A549 (cell line): ENCODE data around the gene DSCAM. TPM values are rescaled to one million over a fixed set of nuclear protein-coding genes. Genes with fewer than 3 reads are reported as not detected.

Experiments used
- ATAC-seq, 2 experiments: fragments of 200-7000 bp in 1 of 2; fragments of >200 bp in 1 of 2; cut with Nextera tagmentation in 1 of 2; cut with Tn5 transposase in 1 of 2; 3 replicates each; pipeline versions ENCODE4 v1.8.0 to v1.9.1; 2018 to 2020; ENCODE audit warnings: mild to moderate bottlenecking in 1 of 2, moderate library complexity in 1 of 2
- CTCF ChIA-PET: fragments of 300-600 bp; sonication (Branson Sonifier 250); formaldehyde crosslinking; extraction: SDS; loops from one replicate; lab custom pipeline; 2021; ENCODE audit warnings: antibody characterized with exemption, inconsistent platforms; lab: Yijun Ruan, JAX
- POLR2A ChIA-PET: fragments of 350-600 bp; formaldehyde crosslinking; extraction: SDS; loops from one replicate; lab custom pipeline; 2021; ENCODE audit warnings: antibody characterized with exemption, inconsistent platforms; lab: Yijun Ruan, JAX
- DNase-seq, 2 experiments: peaks; one replicate each; pipeline versions ENCODE4 v3.0.0 to v3.0.0-alpha.2; 2011 to 2016; ENCODE audit warnings: low read depth in 1 of 2, low spot score in 1 of 2
- FAIRE-seq: peaks from 2 replicates; lab custom pipeline; 2011; peaks lifted over from hg19 to GRCh38; lab: Jason Lieb, UNC
- H3K27ac ChIP-seq, 2 experiments: fragments of >200 bp; sonication (Bioruptor Twin); formaldehyde crosslinking; 3 replicates each; pipeline ENCODE4 v1.5.1; 2016 to 2017
- H3K4me1 ChIP-seq: fragments of >200 bp; sonication (Bioruptor Twin); formaldehyde crosslinking; 3 replicates; pipeline ENCODE4 v1.6.1; 2016
- H3K4me2 ChIP-seq: fragments of >200 bp; sonication (Bioruptor Twin); formaldehyde crosslinking; 3 replicates; pipeline ENCODE4 v1.6.1; 2016
- H3K4me3 ChIP-seq: fragments of >200 bp; sonication (Bioruptor Twin); formaldehyde crosslinking; 3 replicates; pipeline ENCODE4 v1.5.1; 2016
- H3K9me3 ChIP-seq: fragments of >200 bp; sonication (Bioruptor Twin); formaldehyde crosslinking; 3 replicates; pipeline ENCODE4 v1.6.1; 2016
- BHLHE40 ChIP-seq: IDR thresholded peaks from 2 replicates; pipeline ENCODE4 v1.6.1; 2012; ENCODE audit warnings: low read depth, low read length, inconsistent platforms
- CBX8 ChIP-seq: fragments of 200-600 bp; sonication (generic); IDR thresholded peaks from 2 replicates; pipeline ENCODE4 v1.6.1; 2016
- CTCF ChIP-seq: fragments of >200 bp; sonication (Bioruptor Twin); formaldehyde crosslinking; IDR thresholded peaks from 3 replicates; pipeline ENCODE4 v1.5.1; 2016
- E2F6 ChIP-seq: IDR thresholded peaks from 2 replicates; pipeline ENCODE4 v1.6.1; 2012; ENCODE audit warnings: low read depth, borderline replicate concordance
- EHMT2 ChIP-seq: fragments of 200-600 bp; sonication (generic); IDR thresholded peaks from 2 replicates; pipeline ENCODE4 v1.6.1; 2016; ENCODE audit warnings: antibody characterized with exemption, low read depth, mild to moderate bottlenecking, moderate library complexity
- HDAC2 ChIP-seq: fragments of 200-600 bp; sonication (generic); IDR thresholded peaks from 2 replicates; pipeline ENCODE4 v1.6.1; 2016
- HES2 ChIP-seq: fragments of >200 bp; sonication (Bioruptor Twin); formaldehyde crosslinking; IDR thresholded peaks from 2 replicates; pipeline ENCODE4 v1.6.1; 2016
- HEYL ChIP-seq: fragments of 250-450 bp; sonication (Bioruptor Pico); IDR thresholded peaks from 2 replicates; pipeline ENCODE4 v1.8.0; 2021; ENCODE audit warnings: mild to moderate bottlenecking, moderate library complexity
- HMGXB4 ChIP-seq: fragments of 250-450 bp; sonication (Bioruptor Pico); IDR thresholded peaks from 2 replicates; pipeline ENCODE4 v1.5.0; 2021; ENCODE audit warnings: mild to moderate bottlenecking, moderate library complexity, borderline replicate concordance
- HOXA7 ChIP-seq: fragments of 250-450 bp; sonication (Bioruptor Pico); IDR thresholded peaks from 2 replicates; pipeline ENCODE4 v1.5.0; 2020; ENCODE audit warnings: mild to moderate bottlenecking, moderate library complexity
- HOXB5 ChIP-seq: fragments of 250-450 bp; sonication (Bioruptor Pico); IDR thresholded peaks from 2 replicates; pipeline ENCODE4 v1.5.0; 2020; ENCODE audit warnings: mild to moderate bottlenecking, moderate library complexity
- JUN ChIP-seq, 2 experiments: fragments of >200 bp; sonication (Bioruptor Twin); formaldehyde crosslinking; IDR thresholded peaks; 2 replicates in 1 of 2; 3 replicates in 1 of 2; pipeline ENCODE4 v1.6.1; 2016 to 2017
- KDM5A ChIP-seq: fragments of 200-600 bp; sonication (generic); IDR thresholded peaks from 2 replicates; pipeline ENCODE4 v1.6.1; 2016; ENCODE audit warnings: antibody characterized with exemption, mild to moderate bottlenecking
- MAFK ChIP-seq: fragments of 450-650 bp; IDR thresholded peaks from 2 replicates; pipeline ENCODE4 v1.6.1; 2014; ENCODE audit not compliant: partially characterized antibody
- MAX ChIP-seq: IDR thresholded peaks from 2 replicates; pipeline ENCODE4 v1.6.1; 2012
- MAZ ChIP-seq: fragments of 150-350 bp; IDR thresholded peaks from 2 replicates; pipeline ENCODE4 v1.6.1; 2014; ENCODE audit warnings: antibody characterized with exemption, low read depth, low read length, borderline replicate concordance
- RCOR1 ChIP-seq: fragments of 150-350 bp; IDR thresholded peaks from 2 replicates; pipeline ENCODE4 v1.6.1; 2014; ENCODE audit warnings: antibody characterized with exemption, low read length, low read depth
- REST ChIP-seq: fragments of 200-600 bp; sonication (generic); IDR thresholded peaks from 2 replicates; pipeline ENCODE4 v1.6.1; 2016; ENCODE audit warnings: antibody characterized with exemption, mild to moderate bottlenecking, moderate library complexity
- USF2 ChIP-seq: fragments of 450-650 bp; IDR thresholded peaks from 2 replicates; pipeline ENCODE4 v1.6.1; 2014; ENCODE audit warnings: antibody characterized with exemption
- ZC3H11A ChIP-seq: fragments of 450-650 bp; IDR thresholded peaks from 2 replicates; pipeline ENCODE4 v1.6.1; 2014; ENCODE audit warnings: antibody characterized with exemption, mild to moderate bottlenecking
- ZFP36 ChIP-seq: fragments of 450-650 bp; IDR thresholded peaks from 2 replicates; pipeline ENCODE4 v1.6.1; 2014; ENCODE audit warnings: borderline replicate concordance; ENCODE audit not compliant: partially characterized antibody
- ZNF302 ChIP-seq: fragments of 250-450 bp; sonication (Bioruptor Pico); IDR thresholded peaks from 2 replicates; pipeline ENCODE4 v1.9.0; 2021; ENCODE audit warnings: inconsistent platforms, mild to moderate bottlenecking, moderate library complexity
- WGBS: methylation state at CpG from one replicate; pipeline ENCODE4 v1.1.6; 2017; ENCODE audit errors: missing lambda C conversion rate; 5-methylcytosine and 5-hydroxymethylcytosine counted together
- polyA plus RNA-seq, 4 experiments: library from polyadenylated mRNA; depleted of rRNA in 3 of 4; stranded (reverse); fragments of >200 nt; fragmentation: RNase III in 1 of 4; extraction: RNeasy Plus Mini Kit Qiagen cat#74134 plus additional on column Dnase treatment in 1 of 4; gene quantifications; 2 replicates in 3 of 4; 3 replicates in 1 of 4; pipeline ENCODE4 v1.2.3, GENCODE V29; 2011 to 2017

The DSCAM gene
- polyA plus RNA-seq, 2 of the 4 experiments (the other 2 are of a cell fraction), result not detected

GRCh38 chr21:40242586-40243265 lies 604.2 kb downstream of the DSCAM start:
- ATAC-seq, result no peak
- no peak overlapping the region for H3K4me3 ChIP-seq
- WGBS, result 2% methylated on average over 3 of the region's 3 CpGs
- no peak overlapping the region for H3K4me2 ChIP-seq
- FAIRE-seq, result no peak
- TF ChIP-seq EHMT2 (no peak), ZNF302 (CRISPR knock-in tag) (no peak), E2F6 (no peak), HEYL (CRISPR knock-in tag) (no peak), KDM5A (no peak), RCOR1 (no peak), CTCF (no peak), HES2 (no peak), MAFK (no peak), HOXB5 (CRISPR knock-in tag) (no peak), ZFP36 (no peak), MAZ (no peak), HDAC2 (no peak), MAX (no peak), USF2 (no peak), HMGXB4 (no peak)
- no peak overlapping the region for H3K27ac ChIP-seq
- POLR2A ChIA-PET, result no interaction called here
- CTCF ChIA-PET, result no interaction called here
- no peaks in the 10 kb centered on the region for H3K4me1 ChIP-seq
- no peaks in the 10 kb centered on the region for H3K9me3 ChIP-seq
- DNase-seq, result no peak

- no peak for DNase-seq
- CTCF ChIA-PET, result no interaction called here
- no peak overlapping the region for H3K4me3 ChIP-seq
- no peak overlapping the region for H3K27ac ChIP-seq
- ATAC-seq, result no peak
- no peak for TF ChIP-seq CBX8
- TF ChIP-seq REST, result no peak
- no peak for TF ChIP-seq BHLHE40
- no peak for TF ChIP-seq HOXA7 (CRISPR knock-in tag)
- TF ChIP-seq KDM5A, result no peak
- no peak for TF ChIP-seq ZC3H11A
- no peak for TF ChIP-seq JUN (IDR thresholded peaks at IDR 0.05)
- no peak for TF ChIP-seq USF2
- WGBS, result 3% methylated on average over 5 of the region's 5 CpGs
- no peak overlapping the region for H3K4me2 ChIP-seq
- H3K4me1 ChIP-seq, result no peaks in the 10 kb centered on the region
- no peak for FAIRE-seq
- no peaks in the 10 kb centered on the region for H3K9me3 ChIP-seq
- POLR2A ChIA-PET, result no interaction called here
Measured at GRCh38 chr21:40235528-40235927, 611.4 kb downstream of the DSCAM start.
